Kidney (tissue), 14 donors: ENCODE data around the gene DUSP14. TPM values are rescaled to one million over a fixed set of nuclear protein-coding genes. Genes with fewer than 3 reads are reported as not detected.

Source experiments
- DNase-seq, 5 donors: peaks; one replicate each; pipeline ENCODE4 v3.0.0-alpha.2; 2013 to 2020
- FAIRE-seq: peaks from 2 replicates; lab custom pipeline; 2012; peaks lifted over from hg19 to GRCh38; lab: Jason Lieb, UNC
- H3K27ac ChIP-seq, 2 donors: one replicate each; pipeline ENCODE4 v1.7.0; 2013; ENCODE audit warnings: low read depth in 2 of 2, low read length in 2 of 2, inconsistent platforms in 1 of 2
- H3K27me3 ChIP-seq: one replicate; pipeline ENCODE4 v1.7.1; 2013; ENCODE audit warnings: low read length, inconsistent platforms; ENCODE audit not compliant: control insufficient read depth, insufficient read depth
- H3K36me3 ChIP-seq, 3 donors: one replicate each; pipeline versions ENCODE4 v1.7.0 to v1.7.1; 2013; ENCODE audit warnings: low read length in 3 of 3, control low read depth in 1 of 3, inconsistent platforms in 1 of 3; ENCODE audit not compliant: insufficient read depth in 3 of 3, control insufficient read depth in 2 of 3
- H3K4me1 ChIP-seq, 3 donors: one replicate each; pipeline versions ENCODE4 v1.7.0 to v1.7.1; 2013; ENCODE audit warnings: low read length in 3 of 3, inconsistent platforms in 1 of 3, low read depth in 1 of 3; ENCODE audit not compliant: control insufficient read depth in 2 of 3, insufficient read depth in 2 of 3
- H3K4me3 ChIP-seq, 3 donors: one replicate each; pipeline versions ENCODE4 v1.7.0 to v1.8.1; 2013; ENCODE audit warnings: low read length in 3 of 3, control low read depth in 1 of 3, inconsistent platforms in 1 of 3
- H3K9ac ChIP-seq, 3 donors: one replicate each; pipeline versions ENCODE4 v1.7.0 to v1.7.1; 2013; ENCODE audit warnings: low read length in 3 of 3, control low read depth in 1 of 3, inconsistent platforms in 1 of 3
- H3K9me3 ChIP-seq, 3 donors: one replicate each; pipeline versions ENCODE4 v1.7.0 to v1.7.1; 2013; ENCODE audit warnings: low read length in 3 of 3, control low read depth in 1 of 3, inconsistent platforms in 1 of 3; ENCODE audit not compliant: control insufficient read depth in 2 of 3, insufficient read depth in 1 of 3
- intact Hi-C: fragments of 100-400 bp; cut with DNase I; formaldehyde crosslinking; loops from one replicate; pipeline ENCODE4 v1.11.1; 2022
- polyA plus RNA-seq: library from polyadenylated mRNA; stranded (reverse); fragments of 350-450 nt; fragmentation: Illumina TruSeq; extraction: RNeasy Lipid Tissue Mini Kit (QIAGEN cat#74804); gene quantifications from one replicate; pipeline ENCODE4 v1.2.3, GENCODE V29; 2014; ENCODE audit warnings: low read depth, low replicate concordance; ENCODE audit not compliant: insufficient read depth
- total RNA-seq: library from RNA; stranded (reverse); fragmentation: NEBNext Ultra II Directional; extraction: Animal tissue kit (Norgen Biotek cat#: 25700); gene quantifications from one replicate; pipeline ENCODE4 v1.2.1, GENCODE V29; 2021
- TF ChIP-seq, protein P1 (sequence below): IDR thresholded peaks from 3 replicates; pipeline ENCODE4 v1.5.1; 2012; ENCODE audit warnings: mild to moderate bottlenecking, moderate library complexity, borderline replicate concordance; ENCODE audit not compliant: insufficient read depth; ENCODE audit errors: extremely low read depth
- donor health status: control.
- donor health status: control.
- donor health status: control.
- donor health status: control.
- donor health status: control.
- donor health status: DM: yes; HTN: yes; CAD: no.
- donor health status: Normal renal cell carcinoma (clear cell type).

The DUSP14 gene
- total and polyA plus RNA-seq, 2 donors from 2014 or later, result 9.7 to 13.4 TPM

GRCh38 chr17:37546302-37546701 is 56.6 kb downstream of the DUSP14 start:
- H3K27ac ChIP-seq, result no peak overlapping the region
- no peaks in the 10 kb centered on the region for H3K9me3 ChIP-seq
- intact Hi-C loops, result no loop called here
- no peaks in the 10 kb centered on the region for H3K27me3 ChIP-seq
- TF ChIP-seq, protein P1, sequence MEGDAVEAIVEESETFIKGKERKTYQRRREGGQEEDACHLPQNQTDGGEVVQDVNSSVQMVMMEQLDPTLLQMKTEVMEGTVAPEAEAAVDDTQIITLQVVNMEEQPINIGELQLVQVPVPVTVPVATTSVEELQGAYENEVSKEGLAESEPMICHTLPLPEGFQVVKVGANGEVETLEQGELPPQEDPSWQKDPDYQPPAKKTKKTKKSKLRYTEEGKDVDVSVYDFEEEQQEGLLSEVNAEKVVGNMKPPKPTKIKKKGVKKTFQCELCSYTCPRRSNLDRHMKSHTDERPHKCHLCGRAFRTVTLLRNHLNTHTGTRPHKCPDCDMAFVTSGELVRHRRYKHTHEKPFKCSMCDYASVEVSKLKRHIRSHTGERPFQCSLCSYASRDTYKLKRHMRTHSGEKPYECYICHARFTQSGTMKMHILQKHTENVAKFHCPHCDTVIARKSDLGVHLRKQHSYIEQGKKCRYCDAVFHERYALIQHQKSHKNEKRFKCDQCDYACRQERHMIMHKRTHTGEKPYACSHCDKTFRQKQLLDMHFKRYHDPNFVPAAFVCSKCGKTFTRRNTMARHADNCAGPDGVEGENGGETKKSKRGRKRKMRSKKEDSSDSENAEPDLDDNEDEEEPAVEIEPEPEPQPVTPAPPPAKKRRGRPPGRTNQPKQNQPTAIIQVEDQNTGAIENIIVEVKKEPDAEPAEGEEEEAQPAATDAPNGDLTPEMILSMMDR, result no peak
- peaks cover 0 to 6% (median 0%) of the 10 kb centered on the region in 3 donors for H3K4me1 ChIP-seq
- H3K9ac ChIP-seq, result no peak overlapping the region
- FAIRE-seq (no peak), DNase-seq (peak in 1 of 5 donors; percentile 10)
- peaks cover 0 to 13% (median 10%) of the 10 kb centered on the region in 3 donors for H3K36me3 ChIP-seq
- no peak overlapping the region for H3K4me3 ChIP-seq

- Histone ChIP-seq H3K4me3 (no peak overlapping the region), H3K9ac (no peak overlapping the region), H3K4me1 (peaks cover 0 to 6% (median 0%) of the 10 kb centered on the region in 3 donors), H3K27me3 (no peaks in the 10 kb centered on the region), H3K36me3 (peaks cover 0 to 4% (median 1%) of the 10 kb centered on the region in 3 donors), H3K9me3 (no peaks in the 10 kb centered on the region), H3K27ac (no peak overlapping the region)
- intact Hi-C loops, result no loop called here
- FAIRE-seq (no peak), DNase-seq (no peak)
- TF ChIP-seq, protein P1, result no peak
Observed at GRCh38 chr17:37547986-37548385, 58.3 kb downstream of the DUSP14 start.

- no peak for DNase-seq
- peaks cover 0 to 19% (median 6%) of the 10 kb centered on the region in 3 donors for H3K36me3 ChIP-seq
- TF ChIP-seq, protein P1, result no peak
- peaks cover 0 to 6% (median 0%) of the 10 kb centered on the region in 3 donors for H3K4me1 ChIP-seq
- intact Hi-C loops, result no loop called here
- no peak for FAIRE-seq
- no peaks in the 10 kb centered on the region for H3K27me3 ChIP-seq
- H3K4me3 ChIP-seq, result no peak overlapping the region
- no peak overlapping the region for H3K9ac ChIP-seq
- no peak overlapping the region for H3K27ac ChIP-seq
- no peaks in the 10 kb centered on the region for H3K9me3 ChIP-seq
Observed at GRCh38 chr17:37551788-37552187, 62.1 kb downstream of the DUSP14 start.
